ENCODE results near the gene NTSR1. TPM values are rescaled to one million over a fixed set of nuclear protein-coding genes. Genes with fewer than 3 reads are reported as not detected.

Gene NTSR1
- total and polyA plus RNA-seq, 4 donors: 0.03 to 0.33 (median 0.08) TPM; not detected in 1

DNA sequence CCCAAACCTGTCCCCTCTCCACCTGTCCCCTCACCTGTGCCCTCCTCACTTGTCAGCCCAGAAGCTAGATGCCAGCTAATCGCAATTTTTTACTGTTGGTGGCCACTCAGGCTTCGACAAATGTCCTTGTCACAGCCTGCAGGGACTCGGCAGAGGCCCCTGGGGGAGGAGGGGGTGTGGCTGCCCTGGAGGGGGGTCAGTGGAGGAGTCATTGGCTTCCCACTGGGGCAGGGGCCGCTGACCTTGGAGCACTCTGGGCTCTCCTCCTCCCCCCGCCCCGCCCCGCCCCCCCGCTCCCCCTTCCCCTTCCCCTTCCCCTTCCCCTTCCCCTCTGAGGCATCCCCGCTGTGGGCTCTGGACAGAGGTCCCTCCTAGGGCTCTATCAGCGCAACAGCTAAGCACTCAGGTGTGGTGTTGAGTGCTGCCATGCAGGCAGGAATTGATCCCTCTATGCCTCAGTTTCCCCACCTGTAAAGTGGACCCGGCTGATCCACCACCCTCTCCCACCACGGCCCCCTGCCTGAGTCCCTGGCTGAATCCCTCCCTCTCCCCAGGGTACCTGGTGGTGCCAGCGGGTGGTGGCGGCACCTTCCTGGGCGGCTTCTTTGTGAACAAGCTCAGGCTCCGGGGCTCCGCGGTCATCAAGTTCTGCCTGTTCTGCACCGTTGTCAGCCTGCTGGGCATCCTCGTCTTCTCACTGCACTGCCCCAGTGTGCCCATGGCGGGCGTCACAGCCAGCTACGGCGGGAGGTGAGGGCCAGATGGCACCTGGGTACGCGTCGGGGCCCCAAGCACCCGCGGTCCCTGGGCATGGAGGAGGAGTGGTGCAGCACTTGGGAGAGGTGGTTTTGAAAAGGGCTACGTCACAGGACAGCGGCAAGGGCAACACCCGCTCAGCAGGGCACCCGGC, 42.6 kb upstream of the NTSR1 start:
- DNase-seq (ENCODE audit: low spot score): no peak
- no peak overlapping the region for H3K9ac ChIP-seq (ENCODE audit: low read depth in 1 of 2, low read length in 2 of 2)
- WGBS: 70% methylated on average over 32 of the region's 33 CpGs
- H3K4me3 ChIP-seq (ENCODE audit: low read depth in 1 of 3, low read length in 3 of 3): no peak overlapping the region
- TF ChIP-seq, protein P1, sequence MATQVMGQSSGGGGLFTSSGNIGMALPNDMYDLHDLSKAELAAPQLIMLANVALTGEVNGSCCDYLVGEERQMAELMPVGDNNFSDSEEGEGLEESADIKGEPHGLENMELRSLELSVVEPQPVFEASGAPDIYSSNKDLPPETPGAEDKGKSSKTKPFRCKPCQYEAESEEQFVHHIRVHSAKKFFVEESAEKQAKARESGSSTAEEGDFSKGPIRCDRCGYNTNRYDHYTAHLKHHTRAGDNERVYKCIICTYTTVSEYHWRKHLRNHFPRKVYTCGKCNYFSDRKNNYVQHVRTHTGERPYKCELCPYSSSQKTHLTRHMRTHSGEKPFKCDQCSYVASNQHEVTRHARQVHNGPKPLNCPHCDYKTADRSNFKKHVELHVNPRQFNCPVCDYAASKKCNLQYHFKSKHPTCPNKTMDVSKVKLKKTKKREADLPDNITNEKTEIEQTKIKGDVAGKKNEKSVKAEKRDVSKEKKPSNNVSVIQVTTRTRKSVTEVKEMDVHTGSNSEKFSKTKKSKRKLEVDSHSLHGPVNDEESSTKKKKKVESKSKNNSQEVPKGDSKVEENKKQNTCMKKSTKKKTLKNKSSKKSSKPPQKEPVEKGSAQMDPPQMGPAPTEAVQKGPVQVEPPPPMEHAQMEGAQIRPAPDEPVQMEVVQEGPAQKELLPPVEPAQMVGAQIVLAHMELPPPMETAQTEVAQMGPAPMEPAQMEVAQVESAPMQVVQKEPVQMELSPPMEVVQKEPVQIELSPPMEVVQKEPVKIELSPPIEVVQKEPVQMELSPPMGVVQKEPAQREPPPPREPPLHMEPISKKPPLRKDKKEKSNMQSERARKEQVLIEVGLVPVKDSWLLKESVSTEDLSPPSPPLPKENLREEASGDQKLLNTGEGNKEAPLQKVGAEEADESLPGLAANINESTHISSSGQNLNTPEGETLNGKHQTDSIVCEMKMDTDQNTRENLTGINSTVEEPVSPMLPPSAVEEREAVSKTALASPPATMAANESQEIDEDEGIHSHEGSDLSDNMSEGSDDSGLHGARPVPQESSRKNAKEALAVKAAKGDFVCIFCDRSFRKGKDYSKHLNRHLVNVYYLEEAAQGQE (IDR thresholded peaks at IDR 0.05): no peak
- TF ChIP-seq FOXA2 (IDR thresholded peaks at IDR 0.05): no peak
- TF ChIP-seq, protein P2, sequence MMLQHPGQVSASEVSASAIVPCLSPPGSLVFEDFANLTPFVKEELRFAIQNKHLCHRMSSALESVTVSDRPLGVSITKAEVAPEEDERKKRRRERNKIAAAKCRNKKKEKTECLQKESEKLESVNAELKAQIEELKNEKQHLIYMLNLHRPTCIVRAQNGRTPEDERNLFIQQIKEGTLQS (IDR thresholded peaks at IDR 0.05): no peak
- no peak for TF ChIP-seq JUND (IDR thresholded peaks at IDR 0.05)
- no peak for TF ChIP-seq GABPA (IDR thresholded peaks at IDR 0.05 in 1 of 2, conservative IDR thresholded peaks at IDR 0.05 in 1 of 2)
- H3K27me3 ChIP-seq (ENCODE audit: control insufficient read depth in 4 of 4, insufficient read depth in 4 of 4, low read length in 3 of 4): no peaks in the 10 kb centered on the region
- no peaks in the 10 kb centered on the region for H3K9me3 ChIP-seq (ENCODE audit: control insufficient read depth in 4 of 4, low read length in 3 of 4)
- peak overlapping the region in 1 of 2 donors; percentile 16 for H3K27ac ChIP-seq (ENCODE audit: low read depth in 1 of 2, low read length in 2 of 2)
- no peaks in the 10 kb centered on the region for H3K4me1 ChIP-seq (ENCODE audit: control insufficient read depth in 4 of 4, insufficient read depth in 4 of 4, low read length in 3 of 4)
- no peaks in the 10 kb centered on the region for H3K36me3 ChIP-seq (ENCODE audit: control insufficient read depth in 4 of 4, insufficient read depth in 3 of 4, low read depth in 1 of 4, low read length in 3 of 4)

DNA sequence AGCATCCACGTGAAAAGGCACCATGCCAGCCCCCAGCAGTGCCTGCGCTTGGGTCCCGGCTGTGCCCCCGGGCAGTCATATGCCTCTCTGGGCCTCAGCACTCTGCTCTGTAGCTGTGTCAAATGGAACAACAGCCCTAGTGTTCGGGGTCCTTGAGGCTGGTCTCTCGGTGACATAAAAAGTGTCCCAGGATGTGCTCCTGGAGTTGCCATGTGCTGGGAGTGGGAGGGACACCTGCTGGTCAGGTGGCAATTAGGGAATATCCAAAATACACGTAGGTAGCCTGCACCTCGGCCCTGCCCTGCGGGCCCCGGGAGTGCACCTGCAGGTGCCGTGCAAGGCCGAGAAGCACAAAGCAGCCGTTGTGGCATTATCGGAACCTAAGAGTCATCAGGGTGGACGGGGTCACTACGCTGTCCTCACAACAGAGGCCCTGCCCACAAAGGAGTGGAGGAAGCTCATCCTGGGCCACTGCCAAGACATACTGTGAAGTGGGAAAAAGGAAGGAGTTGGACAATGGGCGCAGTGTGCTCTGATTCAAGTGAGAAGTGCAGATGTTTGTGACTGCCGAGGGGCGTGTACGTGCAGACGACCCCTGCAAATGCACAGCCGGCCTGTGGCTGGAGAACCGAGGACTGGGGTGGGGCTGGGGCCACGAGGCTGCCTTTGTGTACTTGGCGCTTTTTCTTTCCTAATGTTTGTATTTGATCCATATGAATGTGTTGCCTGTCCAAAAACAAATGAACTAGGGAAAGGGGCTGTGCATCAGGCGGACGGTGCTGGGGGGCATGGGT, 41.7 kb upstream of the NTSR1 start:
- WGBS: 60% methylated on average over 27 of the region's 27 CpGs
- no peak for DNase-seq (ENCODE audit: low spot score)
- TF ChIP-seq, protein P3, sequence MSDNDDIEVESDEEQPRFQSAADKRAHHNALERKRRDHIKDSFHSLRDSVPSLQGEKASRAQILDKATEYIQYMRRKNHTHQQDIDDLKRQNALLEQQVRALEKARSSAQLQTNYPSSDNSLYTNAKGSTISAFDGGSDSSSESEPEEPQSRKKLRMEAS (IDR thresholded peaks at IDR 0.05): no peak
- TF ChIP-seq RXRA (IDR thresholded peaks at IDR 0.05): no peak
- TF ChIP-seq, protein P2 (IDR thresholded peaks at IDR 0.05): no peak
- TF ChIP-seq, protein P4, sequence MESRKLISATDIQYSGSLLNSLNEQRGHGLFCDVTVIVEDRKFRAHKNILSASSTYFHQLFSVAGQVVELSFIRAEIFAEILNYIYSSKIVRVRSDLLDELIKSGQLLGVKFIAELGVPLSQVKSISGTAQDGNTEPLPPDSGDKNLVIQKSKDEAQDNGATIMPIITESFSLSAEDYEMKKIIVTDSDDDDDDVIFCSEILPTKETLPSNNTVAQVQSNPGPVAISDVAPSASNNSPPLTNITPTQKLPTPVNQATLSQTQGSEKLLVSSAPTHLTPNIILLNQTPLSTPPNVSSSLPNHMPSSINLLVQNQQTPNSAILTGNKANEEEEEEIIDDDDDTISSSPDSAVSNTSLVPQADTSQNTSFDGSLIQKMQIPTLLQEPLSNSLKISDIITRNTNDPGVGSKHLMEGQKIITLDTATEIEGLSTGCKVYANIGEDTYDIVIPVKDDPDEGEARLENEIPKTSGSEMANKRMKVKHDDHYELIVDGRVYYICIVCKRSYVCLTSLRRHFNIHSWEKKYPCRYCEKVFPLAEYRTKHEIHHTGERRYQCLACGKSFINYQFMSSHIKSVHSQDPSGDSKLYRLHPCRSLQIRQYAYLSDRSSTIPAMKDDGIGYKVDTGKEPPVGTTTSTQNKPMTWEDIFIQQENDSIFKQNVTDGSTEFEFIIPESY (IDR thresholded peaks at IDR 0.05): no peak
- peak; percentile 64 for TF ChIP-seq NR2F2 (IDR thresholded peaks at IDR 0.05)
- TF ChIP-seq GABPA (IDR thresholded peaks at IDR 0.05 in 1 of 2, conservative IDR thresholded peaks at IDR 0.05 in 1 of 2): no peak
- Histone ChIP-seq H3K9ac (ENCODE audit: low read depth in 1 of 2, low read length in 2 of 2) (no peak overlapping the region), H3K36me3 (ENCODE audit: control insufficient read depth in 4 of 4, insufficient read depth in 3 of 4, low read depth in 1 of 4, low read length in 3 of 4) (no peaks in the 10 kb centered on the region), H3K4me1 (ENCODE audit: control insufficient read depth in 4 of 4, insufficient read depth in 4 of 4, low read length in 3 of 4) (no peaks in the 10 kb centered on the region), H3K27me3 (ENCODE audit: control insufficient read depth in 4 of 4, insufficient read depth in 4 of 4, low read length in 3 of 4) (no peaks in the 10 kb centered on the region), H3K9me3 (ENCODE audit: control insufficient read depth in 4 of 4, low read length in 3 of 4) (no peaks in the 10 kb centered on the region), H3K4me3 (ENCODE audit: low read depth in 1 of 3, low read length in 3 of 3) (no peak overlapping the region), H3K27ac (ENCODE audit: low read depth in 1 of 2, low read length in 2 of 2) (peak overlapping the region in 1 of 2 donors; percentile 16)
